ENCODE results near the gene SLC16A3.
A peak's percentile ranks its signal among the peaks of the same experiment; 100 is the strongest.

Gene SLC16A3

DNA sequence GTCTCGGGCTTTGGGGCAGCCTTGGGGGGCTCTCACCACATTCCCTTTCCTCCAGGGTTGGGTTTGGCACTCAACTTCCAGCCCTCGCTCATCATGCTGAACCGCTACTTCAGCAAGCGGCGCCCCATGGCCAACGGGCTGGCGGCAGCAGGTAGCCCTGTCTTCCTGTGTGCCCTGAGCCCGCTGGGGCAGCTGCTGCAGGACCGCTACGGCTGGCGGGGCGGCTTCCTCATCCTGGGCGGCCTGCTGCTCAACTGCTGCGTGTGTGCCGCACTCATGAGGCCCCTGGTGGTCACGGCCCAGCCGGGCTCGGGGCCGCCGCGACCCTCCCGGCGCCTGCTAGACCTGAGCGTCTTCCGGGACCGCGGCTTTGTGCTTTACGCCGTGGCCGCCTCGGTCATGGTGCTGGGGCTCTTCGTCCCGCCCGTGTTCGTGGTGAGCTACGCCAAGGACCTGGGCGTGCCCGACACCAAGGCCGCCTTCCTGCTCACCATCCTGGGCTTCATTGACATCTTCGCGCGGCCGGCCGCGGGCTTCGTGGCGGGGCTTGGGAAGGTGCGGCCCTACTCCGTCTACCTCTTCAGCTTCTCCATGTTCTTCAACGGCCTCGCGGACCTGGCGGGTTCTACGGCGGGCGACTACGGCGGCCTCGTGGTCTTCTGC is 8.4 kb downstream of the SLC16A3 start:
- DNase-seq: no peak

DNA sequence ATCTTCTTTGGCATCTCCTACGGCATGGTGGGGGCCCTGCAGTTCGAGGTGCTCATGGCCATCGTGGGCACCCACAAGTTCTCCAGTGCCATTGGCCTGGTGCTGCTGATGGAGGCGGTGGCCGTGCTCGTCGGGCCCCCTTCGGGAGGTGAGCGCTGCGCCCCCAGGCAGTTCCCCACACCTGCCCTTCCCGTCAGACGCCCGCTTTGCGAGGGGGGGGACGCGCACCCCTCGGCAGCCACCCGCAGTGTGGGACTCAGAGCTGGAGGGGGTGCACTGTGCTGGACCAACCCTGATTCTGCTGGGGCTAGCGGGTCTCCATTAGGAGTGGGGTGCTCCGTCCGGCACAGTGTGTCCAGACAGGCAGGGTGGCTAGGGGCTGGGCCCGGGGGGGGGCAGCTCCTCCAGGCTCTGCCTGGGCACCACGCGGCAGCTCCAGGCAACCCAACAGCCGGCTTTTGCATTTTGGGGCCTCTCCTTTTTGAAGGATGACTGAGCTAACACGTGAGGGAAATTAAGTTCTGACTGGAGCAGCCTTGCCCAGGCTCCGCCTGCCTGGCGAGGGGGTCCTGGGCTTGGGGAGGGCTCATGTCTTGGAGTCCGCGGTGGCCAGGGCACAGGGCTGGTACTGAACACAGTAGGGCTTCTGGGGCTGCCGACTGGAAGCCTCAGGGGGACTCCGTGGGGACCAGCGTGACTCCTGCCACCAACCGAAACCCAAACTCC is 9.1 kb downstream of the SLC16A3 start:
- DNase-seq: no peak

DNA sequence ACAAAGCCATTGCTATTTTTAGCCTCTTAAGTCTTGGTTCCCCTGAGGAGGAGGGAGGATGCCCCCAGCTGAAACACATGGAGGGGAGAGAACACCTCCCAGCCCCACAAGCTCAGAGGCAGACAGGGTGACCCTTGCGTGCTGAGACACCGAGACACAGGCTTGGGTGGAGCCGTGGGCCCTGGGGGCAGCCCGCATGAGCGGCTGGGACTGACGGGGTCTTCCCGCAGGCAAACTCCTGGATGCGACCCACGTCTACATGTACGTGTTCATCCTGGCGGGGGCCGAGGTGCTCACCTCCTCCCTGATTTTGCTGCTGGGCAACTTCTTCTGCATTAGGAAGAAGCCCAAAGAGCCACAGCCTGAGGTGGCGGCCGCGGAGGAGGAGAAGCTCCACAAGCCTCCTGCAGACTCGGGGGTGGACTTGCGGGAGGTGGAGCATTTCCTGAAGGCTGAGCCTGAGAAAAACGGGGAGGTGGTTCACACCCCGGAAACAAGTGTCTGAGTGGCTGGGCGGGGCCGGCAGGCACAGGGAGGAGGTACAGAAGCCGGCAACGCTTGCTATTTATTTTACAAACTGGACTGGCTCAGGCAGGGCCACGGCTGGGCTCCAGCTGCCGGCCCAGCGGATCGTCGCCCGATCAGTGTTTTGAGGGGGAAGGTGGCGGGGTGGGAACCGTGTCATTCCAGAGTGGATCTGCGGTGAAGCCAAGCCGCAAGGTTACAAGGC is 9.8 kb downstream of the SLC16A3 start:
- DNase-seq: peak; percentile 87

DNA sequence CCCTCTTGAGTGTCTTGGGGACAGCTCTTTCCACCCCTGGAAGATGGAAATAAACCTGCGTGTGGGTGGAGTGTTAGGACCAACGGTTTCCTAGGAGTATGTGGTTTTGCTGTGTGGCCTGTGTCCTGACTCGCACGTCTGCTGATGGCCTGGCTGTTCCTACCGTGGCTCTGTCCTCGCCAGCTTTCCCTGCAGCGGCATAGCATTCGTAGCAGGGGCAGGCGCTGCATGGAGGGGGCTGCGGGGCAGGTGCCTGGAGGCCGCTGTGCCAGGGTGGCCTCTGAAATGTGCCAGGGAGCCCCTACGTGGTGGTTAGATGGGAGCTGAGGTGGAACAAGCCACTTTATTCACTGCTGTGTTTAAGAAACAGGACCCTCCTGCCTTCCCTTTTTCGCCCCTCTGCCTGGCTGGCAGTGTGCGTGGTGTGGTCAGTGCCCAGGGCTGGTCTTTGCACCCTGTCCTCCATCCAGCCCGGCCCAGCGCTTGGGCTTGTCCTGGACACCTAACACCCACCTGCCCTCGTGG is 10.6 kb downstream of the SLC16A3 start:
- DNase-seq: no peak

DNA sequence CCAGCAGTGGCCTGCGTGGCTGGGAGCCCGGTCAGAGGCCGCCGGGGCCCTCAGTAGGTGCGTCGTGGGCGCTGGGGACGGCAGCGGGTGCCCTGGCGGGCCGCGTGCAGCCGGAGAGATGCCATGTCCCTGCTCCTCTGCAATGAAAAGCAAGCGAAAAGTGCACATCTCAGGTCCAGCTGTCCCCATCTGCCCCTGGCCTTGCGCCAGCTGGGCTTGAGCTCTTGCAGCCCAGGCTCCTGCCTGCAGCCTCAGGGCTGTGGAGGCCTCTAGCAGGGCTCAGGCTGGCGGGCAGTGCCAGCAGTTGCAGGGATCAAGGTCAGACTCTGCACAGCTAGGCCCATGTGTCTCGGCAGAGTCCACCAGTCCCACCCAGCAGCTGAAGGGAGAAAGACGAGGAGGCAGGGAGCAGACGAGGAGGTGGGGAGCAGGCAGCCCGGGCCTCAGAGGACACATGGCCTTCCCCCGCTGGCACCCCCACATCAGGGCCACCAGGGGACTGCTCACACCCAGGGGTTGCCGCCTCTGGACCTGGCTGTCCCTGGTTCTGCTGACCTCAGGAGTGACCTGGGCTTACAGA is 11.2 kb downstream of the SLC16A3 start:
- peak; percentile 66 for DNase-seq

DNA sequence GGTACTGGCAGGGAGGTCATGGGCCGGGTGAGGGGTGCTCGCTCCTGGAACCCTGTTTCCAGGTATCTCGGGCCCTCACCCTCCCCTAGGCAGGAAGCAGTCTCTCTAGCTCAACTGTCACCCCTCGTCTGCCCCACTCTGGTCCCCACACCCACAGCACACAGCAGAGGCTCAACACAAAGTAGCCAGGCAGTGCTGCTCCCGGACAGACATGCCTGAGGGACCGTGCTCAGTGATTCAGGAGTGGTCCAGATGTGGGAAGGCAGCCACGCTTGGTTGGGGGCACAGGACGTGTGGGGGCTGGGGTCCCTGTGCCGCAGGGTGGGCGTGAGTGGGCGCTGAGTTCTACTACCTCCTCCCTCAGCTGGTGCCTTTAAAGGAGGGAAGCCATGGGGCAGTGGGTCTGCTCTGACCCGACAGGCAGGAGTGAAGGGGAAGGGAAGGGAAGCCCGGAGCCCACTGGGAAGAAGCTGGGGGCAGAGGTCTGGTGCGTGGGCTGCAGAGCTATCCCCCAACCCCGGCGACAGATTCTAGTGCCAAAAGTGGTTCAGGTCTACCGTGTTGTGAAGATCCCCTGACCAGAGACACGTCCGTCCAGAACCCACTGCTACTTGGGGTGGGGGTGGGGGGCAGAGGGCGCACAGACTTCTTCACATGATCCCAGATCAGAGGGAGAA is 11.8 kb downstream of the SLC16A3 start:
- no peak for DNase-seq

DNA sequence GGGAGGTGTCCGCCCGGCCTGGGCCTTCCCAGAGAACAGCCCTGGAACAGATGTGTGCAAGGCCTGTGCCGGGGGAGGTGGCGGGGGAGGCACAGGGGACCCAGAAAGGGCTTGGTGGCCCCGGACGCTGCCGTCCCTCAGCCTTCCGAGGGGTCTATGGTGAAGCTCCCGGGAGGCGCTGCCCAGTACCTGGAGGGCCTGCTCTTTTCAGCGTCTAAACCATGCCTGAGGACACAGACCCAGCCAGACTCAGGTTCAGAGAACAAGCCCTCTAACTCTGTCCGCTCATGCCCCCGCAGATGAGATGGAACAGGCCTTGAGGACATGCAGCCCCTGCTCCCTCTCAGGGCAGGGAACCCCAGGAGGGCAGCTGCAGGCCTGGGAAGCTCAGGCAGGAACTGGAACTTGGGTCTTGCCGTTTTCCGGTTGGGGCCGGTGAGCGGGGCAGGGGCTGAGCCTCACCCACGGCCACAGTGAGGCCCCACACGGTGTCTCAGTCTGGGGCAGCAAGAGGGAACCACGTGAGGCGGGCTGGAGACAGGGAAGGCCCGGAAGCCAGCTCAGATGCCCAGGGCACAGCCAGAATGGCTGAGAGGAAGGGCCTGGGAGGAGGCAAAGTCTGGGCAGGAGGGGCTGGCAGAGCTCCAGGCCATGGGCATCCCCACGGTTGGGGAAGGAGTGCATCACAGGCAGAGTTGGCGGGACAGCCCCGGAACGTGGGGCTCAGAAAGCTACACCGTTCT is 12.5 kb downstream of the SLC16A3 start:
- peak; percentile 45 for DNase-seq

DNA sequence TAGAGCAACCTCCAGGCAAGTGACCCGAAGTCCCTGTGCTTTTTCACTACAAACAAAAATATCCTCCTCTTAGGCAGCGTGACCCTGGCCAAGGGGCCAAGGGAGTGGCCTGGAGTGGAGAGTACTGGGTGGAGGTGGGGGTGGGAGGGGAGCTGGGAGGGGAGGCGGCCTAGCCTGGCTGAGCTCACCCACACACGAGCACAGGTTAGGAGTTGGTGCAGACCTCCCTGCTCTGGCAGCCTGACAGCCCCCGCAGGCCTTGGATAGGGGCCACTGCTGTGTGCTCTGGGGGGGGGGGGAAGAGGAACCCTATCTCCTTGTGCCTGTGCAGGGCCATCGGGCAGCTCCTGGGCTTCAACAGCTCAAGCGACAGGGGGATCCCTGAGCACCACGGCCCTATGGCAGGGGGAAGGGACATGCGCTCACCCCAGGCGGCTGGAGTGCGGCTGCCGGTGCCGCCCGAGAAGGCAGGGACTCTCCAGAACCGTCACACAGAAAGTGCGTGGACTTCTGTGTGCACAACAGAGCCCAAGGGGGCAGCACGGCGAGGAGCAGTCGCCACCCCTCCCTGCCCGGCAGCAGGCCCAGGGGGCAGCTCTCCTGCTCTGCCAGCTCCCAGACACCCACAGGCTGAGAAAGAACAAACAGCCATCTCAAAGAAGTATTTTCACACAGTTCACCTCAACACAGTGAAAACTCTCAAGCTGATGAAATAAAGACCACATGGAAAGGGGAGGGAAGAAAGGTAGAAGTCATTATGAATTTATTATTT is 13.3 kb downstream of the SLC16A3 start:
- DNase-seq: no peak

DNA sequence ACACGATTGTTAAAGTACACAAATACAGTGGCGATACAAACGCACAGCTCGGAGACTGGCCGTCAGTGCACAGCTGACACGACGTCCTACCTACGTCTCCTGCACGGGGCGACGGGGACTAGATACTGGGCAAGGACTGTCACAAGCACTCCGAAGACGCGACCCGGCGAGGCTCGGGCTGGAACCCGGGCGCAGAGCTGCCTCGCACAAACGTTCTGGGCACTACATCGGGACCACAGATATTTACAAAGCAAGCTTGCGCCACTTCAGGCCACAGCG is 13.8 kb downstream of the SLC16A3 start:
- DNase-seq: no peak

DNA sequence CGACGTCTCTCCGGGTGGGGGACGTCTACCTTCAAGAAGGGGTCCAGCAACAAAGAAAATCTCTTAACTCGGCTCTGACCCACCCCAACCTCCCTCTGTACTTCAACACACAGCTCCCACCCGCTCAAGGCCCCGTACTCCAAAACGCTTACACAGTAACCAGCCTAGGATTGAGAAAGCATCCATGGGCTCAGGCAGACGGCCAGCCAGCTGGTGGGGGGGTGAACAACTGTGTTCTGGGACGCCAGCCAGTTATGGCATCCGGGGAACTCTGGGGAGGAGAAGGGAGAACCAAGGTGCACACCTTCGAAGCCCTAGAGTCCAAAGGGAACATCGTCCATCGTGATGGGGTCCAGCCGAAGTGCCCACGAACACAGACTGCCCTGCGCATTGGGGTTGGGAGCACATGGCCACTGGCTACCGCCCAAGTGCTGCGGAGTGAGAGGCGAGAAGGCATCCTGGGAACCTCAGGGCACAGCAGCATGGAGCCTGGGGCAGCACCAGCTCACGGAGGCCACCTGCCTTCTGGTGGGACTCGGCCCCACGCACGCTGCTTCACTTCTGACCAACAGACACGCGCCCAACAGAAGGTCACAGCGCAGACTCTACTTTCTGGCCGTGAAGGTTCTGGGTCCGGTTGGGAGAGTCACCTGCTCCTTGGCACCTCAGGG is 14.3 kb downstream of the SLC16A3 start:
- DNase-seq: no peak

DNA sequence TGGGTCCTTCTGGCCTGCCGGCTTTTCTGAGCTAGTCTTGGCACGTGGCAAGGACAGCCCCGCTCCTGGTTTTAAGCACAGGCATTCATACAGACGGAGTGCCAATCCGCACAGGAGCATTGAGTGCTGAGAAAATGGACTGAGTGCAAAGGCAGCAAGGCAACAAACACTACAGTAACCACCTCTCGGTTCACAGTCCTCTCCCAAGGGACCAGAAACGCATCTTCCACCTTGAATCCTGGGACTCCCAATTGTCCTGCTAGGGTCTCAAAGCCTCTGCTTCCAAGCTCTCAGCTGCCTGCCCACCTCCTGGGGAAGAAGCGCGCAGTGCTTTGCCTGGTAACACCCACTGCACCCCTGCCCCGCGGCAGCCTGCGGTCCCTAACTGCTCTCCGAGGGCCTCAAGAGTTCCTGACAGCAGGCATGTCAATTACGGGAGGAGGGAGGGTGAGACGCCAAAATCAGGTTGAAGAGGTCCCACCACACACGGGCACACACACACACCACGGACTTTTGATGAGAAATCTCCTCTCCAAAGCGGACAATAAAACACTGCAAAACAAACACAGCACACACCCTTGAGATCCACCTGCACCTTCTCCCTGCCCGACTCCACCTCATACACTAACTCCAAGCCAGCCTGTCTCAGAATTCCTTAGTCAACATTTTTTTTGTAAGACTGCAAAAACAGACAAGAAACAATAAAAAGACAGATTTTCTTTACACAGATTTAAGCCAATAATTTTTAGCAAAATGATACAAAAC is 15.0 kb downstream of the SLC16A3 start:
- no peak for DNase-seq

DNA sequence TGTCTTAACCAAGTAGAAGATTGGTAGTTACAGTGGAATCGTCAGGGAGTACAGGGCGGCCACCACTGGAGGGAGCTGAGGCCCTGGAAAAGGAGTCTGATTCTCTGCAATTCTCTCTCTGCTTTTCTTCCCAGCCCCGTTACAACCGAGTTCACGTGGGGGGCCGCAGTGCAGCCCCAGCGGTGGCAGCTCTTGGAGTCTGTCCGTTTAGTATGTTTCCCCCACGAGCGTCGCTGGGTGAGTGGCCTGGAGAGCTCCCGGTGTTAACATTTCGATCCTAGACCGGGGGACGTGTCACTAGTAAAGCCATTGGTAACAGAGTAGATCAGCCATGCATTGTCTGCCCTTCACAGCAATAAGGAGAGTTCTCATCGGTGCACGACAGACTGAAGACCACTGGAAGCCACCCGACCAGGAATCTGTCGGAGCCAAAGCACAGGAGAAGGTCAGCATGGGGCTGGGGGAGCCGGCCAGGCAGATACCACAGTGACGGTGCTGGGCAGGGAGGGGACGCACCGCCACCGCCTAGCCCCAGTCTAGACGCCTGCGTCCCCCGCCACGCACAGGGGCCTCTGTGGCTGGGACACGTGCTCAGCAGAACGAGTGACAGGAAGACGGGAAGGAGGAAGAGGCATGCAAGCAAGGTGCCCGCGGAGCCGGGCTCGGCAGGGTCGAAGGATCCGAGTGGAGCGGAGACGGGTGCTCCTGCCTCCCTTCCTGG is 15.7 kb downstream of the SLC16A3 start:
- DNase-seq: no peak

DNA sequence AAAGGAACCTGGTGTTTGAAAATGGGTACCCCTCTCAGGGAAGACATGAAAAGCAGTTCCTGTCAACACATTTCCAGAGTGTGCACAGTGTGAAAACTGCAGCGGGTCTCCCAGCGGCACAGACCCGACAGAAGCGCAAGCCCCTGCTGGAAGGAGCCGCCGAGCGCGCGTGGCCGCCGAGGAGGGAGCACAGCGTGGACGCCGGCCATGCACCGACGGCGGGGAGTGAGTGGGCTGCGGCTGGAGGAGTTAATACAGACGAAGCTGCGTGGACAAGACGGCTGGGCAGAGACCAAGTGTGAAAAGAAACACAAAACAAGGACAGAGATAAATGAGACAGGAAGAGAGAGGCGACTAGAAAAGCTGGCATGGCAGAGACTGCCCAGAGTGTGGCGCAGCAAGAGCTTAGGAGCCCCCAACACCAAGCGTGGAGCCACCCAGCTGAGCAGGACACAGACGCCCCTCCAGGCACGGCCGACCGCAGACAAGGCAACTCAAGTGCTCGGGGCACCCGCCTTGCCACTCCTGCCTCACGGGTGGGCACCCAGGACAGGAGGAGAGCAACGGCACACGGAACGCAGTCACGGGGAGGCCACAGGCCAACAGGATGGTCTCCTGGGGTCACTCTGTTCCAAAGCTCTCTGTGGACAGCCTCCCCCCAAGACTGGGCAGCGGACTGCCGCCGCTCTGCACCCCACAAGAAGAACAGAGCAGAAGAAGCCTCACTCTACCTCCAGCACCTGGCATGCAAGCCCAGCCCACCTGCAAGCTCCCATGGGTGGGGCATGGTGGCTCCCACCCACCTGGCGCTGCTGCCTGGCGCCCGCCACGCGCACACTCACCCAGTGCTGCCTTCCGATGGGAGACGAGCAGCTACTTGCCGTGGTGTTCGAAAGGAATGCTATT is 16.5 kb downstream of the SLC16A3 start:
- DNase-seq: no peak

DNA sequence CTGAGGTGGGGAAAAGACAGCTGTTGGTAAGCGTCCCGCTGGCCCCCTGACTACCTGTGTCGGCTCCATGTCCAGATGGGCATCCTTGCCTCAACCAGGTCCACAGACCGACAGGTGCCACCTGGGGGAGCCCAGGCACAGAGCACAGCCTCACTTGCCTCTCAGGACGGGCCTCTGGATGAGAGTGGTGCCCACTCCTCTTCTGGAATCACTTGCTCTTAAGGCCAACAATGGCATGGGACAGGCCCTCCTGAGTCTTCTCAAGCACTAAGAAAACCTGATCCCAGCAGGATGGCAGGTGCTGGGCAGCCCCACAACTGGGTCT is 17.2 kb downstream of the SLC16A3 start:
- DNase-seq: no peak

DNA sequence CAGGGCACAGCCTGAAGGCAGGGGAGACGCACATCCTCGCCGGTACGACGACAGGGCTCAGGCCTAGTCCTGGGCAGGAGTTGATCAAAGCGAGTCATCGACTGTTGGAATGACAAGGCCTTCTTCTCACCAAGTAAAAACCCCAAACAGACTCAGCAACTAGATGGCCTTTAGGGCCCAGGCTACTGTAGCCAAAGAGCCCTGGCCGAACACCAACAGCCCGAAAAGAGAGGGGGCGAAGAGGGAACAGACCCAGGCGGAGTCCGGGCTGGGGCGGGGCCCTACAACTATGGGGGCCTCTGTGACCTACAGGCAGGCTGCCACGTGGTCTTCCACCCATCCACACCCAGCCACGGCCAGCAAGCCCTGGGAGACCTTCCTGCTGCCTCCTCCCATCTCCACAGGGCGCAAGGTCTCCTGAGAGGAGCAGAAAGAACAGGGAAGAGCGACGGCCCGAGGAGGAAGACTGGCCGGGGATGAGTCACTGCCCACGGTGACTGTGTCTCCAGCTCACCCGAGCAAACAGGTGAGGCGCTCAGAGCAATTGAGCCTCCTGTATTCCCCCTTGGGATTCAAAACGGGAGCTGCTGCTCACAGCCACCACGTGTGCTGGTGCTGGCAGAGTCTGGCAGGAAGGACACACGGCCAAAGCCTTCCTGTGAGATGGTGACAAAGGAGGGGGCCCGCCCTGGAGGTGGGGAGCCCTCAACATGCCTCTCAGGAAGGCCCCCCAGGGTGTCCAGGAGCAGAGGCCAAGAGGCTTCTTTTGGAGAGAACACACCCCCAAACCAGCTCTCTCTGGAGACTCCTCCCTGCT is 17.7 kb downstream of the SLC16A3 start:
- no peak for DNase-seq

DNA sequence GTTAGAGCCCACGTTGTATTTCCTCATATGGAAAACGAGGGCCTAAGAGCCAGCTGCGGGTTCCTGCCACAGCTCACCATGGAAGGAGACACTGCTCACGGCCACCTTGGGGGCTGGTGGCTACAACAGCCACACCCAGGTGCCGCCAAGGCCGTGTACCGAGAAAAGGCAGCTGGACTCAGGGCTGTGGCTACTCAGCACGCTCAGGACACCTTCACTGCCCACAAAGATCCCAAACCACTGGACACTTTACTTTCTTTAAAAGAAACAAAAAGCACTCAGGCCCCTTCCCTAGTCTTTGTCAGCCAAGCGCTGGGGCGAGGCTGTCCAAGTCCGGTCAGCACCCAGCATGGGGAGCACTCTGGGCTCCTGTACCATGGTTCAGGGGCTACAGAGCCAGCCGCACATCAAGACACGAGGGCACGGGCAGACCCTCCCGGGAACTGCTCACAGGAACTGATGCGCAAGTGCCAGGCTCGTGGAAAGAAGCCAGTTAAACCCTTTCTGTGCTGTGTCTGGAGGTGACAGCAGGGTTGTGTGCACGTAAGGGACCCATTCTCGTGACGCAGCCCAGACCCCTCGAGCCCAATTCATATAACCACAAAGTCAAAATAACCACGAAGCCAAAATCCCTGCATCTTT is 18.5 kb downstream of the SLC16A3 start:
- no peak for DNase-seq

All from RPMI8226 (cell line).